ENCODE results near the gene COG7. TPM values are rescaled to one million over a fixed set of nuclear protein-coding genes. Genes with fewer than 3 reads are reported as not detected.

COG7 gene
- total RNA-seq, 1 experiment from 2014 or later = 22.1 TPM

GRCh38 chr16:23392223-23392600 lies 60.8 kb downstream of the COG7 start:
- H3K36me3 ChIP-seq (ENCODE audit: control insufficient read depth in 1 of 2, insufficient read depth in 2 of 2, low read length in 2 of 2) = peaks cover 3 to 7% of the 10 kb centered on the region in 2 experiments; a peak in 2 of 4 replicates
- intact Hi-C loops (cut with micrococcal nuclease) = no loop called here
- ChIA-PET CTCF (no interaction called here), POLR2A (no interaction called here), RAD21 (ENCODE audit: low non-redundant PET in 1 of 2, low total read pairs in 2 of 2, uncharacterized antibody in 2 of 2, unreplicated experiment in 2 of 2) (no interaction called here)
- no TSS peak for BruUV-seq (replicated peaks)
- no peaks in the 10 kb centered on the region for H3K9me3 ChIP-seq (ENCODE audit: control insufficient read depth in 1 of 2, insufficient read depth in 1 of 2, low read depth in 1 of 2, low read length in 2 of 2)
- no peaks in the 10 kb centered on the region for H4K20me1 ChIP-seq (ENCODE audit: insufficient read depth)
- H3K4me2 ChIP-seq (ENCODE audit: low read length) = no peak overlapping the region
- DNase-seq (ENCODE audit: low read depth, low spot score) = no peak
- no peaks in the 10 kb centered on the region for H3K4me1 ChIP-seq (ENCODE audit: control insufficient read depth in 1 of 2, insufficient read depth in 2 of 2, low read length in 2 of 2)
- TF ChIP-seq FOSL1 (IDR thresholded peaks at IDR 0.05; ENCODE audit: low read depth) = no peak
- no peak for TF ChIP-seq EGR1 (IDR thresholded peaks at IDR 0.05; ENCODE audit: low read depth)
- TF ChIP-seq REST (IDR thresholded peaks at IDR 0.05; ENCODE audit: low read depth) = no peak
- TF ChIP-seq EZH2 (IDR thresholded peaks at IDR 0.05) = no peak
- TF ChIP-seq CEBPB (IDR thresholded peaks at IDR 0.05; ENCODE audit: low read depth) = no peak
- TF ChIP-seq JUND (IDR thresholded peaks at IDR 0.05) = no peak
- no peak for TF ChIP-seq POLR2AphosphoS5 (IDR thresholded peaks at IDR 0.05; ENCODE audit: low read depth, low read length)
- TF ChIP-seq SP1 (IDR thresholded peaks at IDR 0.05; ENCODE audit: low read depth) = no peak
- TF ChIP-seq TCF7L2 (IDR thresholded peaks at IDR 0.05; ENCODE audit: borderline replicate concordance, extremely low read depth, insufficient read depth, insufficient read length) = no peak
- no peaks in the 10 kb centered on the region for H3K27me3 ChIP-seq (ENCODE audit: insufficient read depth, low read length)
- H2AFZ ChIP-seq (ENCODE audit: low read depth, low read length, poor library complexity, severe bottlenecking) = no peak overlapping the region
- no peaks in the 10 kb centered on the region for H3K79me2 ChIP-seq (ENCODE audit: insufficient read depth, low read length)
- H3K9me2 ChIP-seq (ENCODE audit: insufficient read depth) = no peaks in the 10 kb centered on the region
- no peak overlapping the region for H3K4me3 ChIP-seq (replicated peaks in 1 of 2; ENCODE audit: low read depth in 1 of 2, low read length in 2 of 2)
- H3K27ac ChIP-seq (ENCODE audit: low read depth, low read length) = no peak overlapping the region
- no peak for ATAC-seq
- no peak overlapping the region for H3K9ac ChIP-seq (ENCODE audit: low read length)

Measured in HCT116 (cell line).